Fibroblast of mammary gland (primary cell): Measurements from ENCODE around the gene FEN1.

ENCODE experiments used
- DNase-seq: peaks from one replicate; pipeline ENCODE4 v3.0.0-alpha.2; 2010; ENCODE audit warnings: low read depth
- H3K4me3 ChIP-seq: 2 replicates; pipeline ENCODE4 v1.5.1; 2011; ENCODE audit warnings: low read depth, mild to moderate bottlenecking, low read length, moderate library complexity; ENCODE audit not compliant: control insufficient read depth
- TF ChIP-seq, protein P1 (sequence below): conservative IDR thresholded peaks from 2 replicates; pipeline ENCODE4 v1.5.1; 2011; ENCODE audit warnings: low read depth, low read length, inconsistent platforms; ENCODE audit not compliant: control insufficient read depth, insufficient read depth

FEN1 gene

DNA sequence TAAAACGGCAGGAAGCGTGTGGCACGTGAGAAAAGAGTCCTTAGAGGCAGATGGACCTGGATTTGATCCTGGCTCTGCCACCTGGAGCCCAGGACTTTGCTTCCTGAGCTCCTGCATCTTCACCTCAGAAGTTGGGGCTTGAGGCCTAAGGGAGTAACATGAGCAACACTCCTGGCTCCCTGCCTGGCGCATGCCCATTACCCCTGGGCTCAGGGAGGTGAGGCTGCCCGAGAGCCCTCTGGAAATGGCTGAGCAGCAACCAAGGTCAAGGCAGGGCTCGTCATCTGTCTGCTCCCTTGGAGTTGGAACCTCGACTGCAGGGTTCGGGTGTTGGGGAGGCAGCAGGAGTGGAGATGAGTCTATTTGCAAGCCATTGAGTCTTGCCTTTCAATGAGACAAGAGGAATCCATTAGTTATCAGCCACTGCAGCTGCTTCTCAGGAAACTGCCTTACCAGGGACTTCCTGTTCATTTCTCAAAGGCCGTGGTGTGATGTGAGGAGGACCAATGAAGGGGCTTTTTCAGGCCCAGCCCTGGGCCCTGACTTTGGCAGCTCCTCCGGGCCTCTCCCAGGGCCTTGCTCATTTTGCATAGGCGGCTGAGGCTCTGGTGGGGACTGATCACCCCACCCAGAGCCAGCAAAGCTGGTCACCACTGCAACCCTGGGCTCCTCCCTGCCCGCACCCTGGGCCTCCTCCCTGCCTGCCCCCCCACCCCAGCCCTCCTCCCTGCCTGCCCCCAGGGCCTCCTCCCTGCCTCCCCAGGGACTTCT, 41.8 kb downstream of the FEN1 start:
- H3K4me3 ChIP-seq: no peak overlapping the region
- TF ChIP-seq, protein P1, sequence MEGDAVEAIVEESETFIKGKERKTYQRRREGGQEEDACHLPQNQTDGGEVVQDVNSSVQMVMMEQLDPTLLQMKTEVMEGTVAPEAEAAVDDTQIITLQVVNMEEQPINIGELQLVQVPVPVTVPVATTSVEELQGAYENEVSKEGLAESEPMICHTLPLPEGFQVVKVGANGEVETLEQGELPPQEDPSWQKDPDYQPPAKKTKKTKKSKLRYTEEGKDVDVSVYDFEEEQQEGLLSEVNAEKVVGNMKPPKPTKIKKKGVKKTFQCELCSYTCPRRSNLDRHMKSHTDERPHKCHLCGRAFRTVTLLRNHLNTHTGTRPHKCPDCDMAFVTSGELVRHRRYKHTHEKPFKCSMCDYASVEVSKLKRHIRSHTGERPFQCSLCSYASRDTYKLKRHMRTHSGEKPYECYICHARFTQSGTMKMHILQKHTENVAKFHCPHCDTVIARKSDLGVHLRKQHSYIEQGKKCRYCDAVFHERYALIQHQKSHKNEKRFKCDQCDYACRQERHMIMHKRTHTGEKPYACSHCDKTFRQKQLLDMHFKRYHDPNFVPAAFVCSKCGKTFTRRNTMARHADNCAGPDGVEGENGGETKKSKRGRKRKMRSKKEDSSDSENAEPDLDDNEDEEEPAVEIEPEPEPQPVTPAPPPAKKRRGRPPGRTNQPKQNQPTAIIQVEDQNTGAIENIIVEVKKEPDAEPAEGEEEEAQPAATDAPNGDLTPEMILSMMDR: no peak
- DNase-seq: peak; percentile 88

DNA sequence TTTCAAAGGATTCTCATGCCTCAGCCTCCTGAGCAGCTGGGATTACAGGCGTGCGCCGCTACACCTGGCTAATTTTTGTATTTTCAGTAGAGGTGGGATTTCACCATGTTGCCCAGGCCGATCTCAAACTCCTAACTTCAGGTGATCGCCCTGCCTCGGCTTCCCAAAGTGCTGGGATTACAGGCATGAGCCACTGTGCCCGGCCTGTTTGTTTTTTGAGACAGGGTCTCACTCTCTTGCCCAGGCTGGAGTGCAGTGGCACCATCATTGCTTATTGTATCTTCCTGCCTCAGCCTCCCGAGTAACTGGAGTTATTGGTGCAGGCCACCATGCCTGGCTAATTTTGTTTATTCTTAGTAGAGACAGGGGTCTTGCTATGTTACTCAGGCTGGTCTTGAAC, 43.5 kb downstream of the FEN1 start:
- TF ChIP-seq, protein P1: no peak

DNA sequence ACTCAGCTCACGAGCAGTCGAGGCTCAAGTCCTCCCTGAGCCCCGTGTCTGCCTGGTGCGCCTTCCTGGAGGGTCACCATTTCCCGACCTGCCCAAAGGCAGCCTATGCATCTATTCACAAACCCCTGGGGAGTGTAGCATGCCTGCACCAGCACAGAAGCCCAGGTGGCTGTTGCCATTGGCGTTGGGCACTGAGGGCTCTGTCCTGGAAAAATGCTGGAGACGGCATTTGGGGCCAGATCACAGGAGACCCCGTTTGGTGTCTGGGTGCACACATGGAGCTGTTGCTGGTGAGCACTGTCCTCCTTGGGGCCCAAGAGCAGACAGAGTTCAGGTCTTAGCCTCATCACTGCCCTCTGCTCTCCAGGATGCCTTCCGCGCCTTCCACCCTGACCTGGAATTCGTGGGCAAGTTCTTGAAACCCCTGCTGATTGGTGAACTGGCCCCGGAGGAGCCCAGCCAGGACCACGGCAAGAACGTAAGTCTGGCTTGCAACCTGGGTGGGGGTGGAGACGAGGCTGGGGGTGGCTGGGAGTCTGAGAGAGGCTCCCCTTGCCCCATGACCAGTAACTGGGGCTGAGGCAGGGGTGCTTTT, 44.8 kb downstream of the FEN1 start:
- DNase-seq: no peak
- TF ChIP-seq, protein P1: no peak
- no peak overlapping the region for H3K4me3 ChIP-seq

More for the DNA sequence above, 43.5 kb downstream of the FEN1 start:
- H3K4me3 ChIP-seq: no peak overlapping the region
- DNase-seq: no peak

DNA sequence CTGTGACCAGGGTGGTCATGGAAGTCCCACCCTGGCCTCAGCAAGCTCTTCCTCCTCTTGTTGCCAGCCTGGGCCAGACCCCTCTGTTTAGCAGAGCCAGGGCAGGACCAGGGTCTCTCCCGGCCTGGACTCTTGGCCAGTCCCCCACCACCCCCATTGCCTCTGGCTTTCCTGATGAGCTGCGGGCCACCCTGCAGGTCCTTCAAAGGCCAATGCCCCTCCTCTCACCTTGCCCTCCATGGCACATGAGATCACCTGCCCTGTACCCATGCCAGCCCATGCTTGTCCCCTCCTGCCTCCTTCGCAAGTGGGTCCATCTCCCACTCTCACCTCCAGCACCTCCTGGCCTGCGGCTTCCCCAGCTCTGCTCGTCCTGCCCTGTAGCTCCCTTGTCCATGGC, 45.8 kb downstream of the FEN1 start:
- DNase-seq: no peak
- H3K4me3 ChIP-seq: no peak overlapping the region
- TF ChIP-seq, protein P1: no peak

DNA sequence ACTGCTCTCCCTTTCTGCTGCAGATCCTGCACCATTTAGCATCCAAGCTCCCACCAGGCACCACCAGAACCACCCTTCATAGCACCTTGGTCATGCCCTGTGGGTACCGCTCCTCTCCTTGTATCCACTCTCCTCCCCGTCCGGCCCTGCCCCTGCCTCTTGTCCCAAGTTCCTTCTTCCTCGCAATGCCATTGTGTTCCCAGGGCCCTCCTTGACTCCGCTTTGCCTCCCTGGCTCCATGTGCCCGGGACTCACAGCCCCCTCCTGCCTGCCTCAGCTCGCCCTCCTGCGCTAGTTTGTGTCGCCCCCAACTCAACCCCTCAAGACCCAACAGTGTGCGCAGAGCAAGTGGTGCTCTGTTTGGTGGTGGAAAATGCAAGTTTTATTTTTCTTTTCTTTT, 46.2 kb downstream of the FEN1 start:
- DNase-seq: no peak
- H3K4me3 ChIP-seq: no peak overlapping the region
- TF ChIP-seq, protein P1: no peak

DNA sequence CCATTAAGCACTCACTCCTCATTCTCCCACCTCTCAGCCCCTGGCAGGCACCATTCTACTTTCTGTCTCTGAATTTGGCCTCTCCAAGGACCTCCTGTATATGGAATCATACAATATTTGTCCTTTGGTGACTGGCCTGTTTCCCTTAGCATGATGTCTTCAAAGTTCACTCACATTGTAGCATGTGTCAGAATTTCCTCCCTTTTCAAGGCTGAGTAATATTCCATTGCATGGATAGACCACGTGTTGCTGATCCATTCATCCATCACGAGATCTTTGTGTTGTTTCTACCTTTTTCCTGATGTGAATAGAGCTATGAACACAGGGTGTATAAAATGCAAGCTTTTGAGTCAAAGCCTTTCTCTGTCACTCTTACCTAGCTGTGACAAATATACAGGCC, 47.0 kb downstream of the FEN1 start:
- no peak for DNase-seq
- TF ChIP-seq, protein P1: no peak
- H3K4me3 ChIP-seq: no peak overlapping the region

DNA sequence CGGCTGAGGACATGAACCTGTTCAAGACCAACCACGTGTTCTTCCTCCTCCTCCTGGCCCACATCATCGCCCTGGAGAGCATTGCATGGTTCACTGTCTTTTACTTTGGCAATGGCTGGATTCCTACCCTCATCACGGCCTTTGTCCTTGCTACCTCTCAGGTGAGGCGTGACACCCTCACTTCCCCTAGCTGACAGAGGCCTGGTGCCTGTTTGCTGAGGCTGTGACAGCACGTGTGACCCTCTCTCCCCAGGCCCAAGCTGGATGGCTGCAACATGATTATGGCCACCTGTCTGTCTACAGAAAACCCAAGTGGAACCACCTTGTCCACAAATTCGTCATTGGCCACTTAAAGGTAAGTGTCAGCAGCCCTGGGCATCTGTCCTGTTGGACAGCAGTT, 47.7 kb downstream of the FEN1 start:
- TF ChIP-seq, protein P1: no peak
- H3K4me3 ChIP-seq: no peak overlapping the region
- DNase-seq: no peak
